GM21723 (cell line): ENCODE data around the gene ZC3HAV1.
A peak's percentile ranks its signal among the peaks of the same experiment; 100 is the strongest.
"Not testable (repeated sequence)": the region's sequence is repeated elsewhere in the genome, so short reads cannot be mapped to it uniquely, and the experiment has no call there.

ENCODE experiments used
- ATAC-seq: cut with Tn5 transposase; IDR thresholded peaks from one replicate; pipeline ENCODE4 v1.9.1; 2021; ENCODE audit warnings: mild to moderate bottlenecking, moderate library complexity; ENCODE audit not compliant: unreplicated experiment

ZC3HAV1 gene

GRCh38 chr7:139088268-139088667, 21.3 kb downstream of the ZC3HAV1 start:
- ATAC-seq = no peak

- no peak for ATAC-seq
Observed at GRCh38 chr7:139087212-139087611, 22.3 kb downstream of the ZC3HAV1 start.

GRCh38 chr7:139086454-139086853, 23.1 kb downstream of the ZC3HAV1 start:
- ATAC-seq = no peak

- ATAC-seq = no peak
Observed at GRCh38 chr7:139084709-139085108, 24.8 kb downstream of the ZC3HAV1 start.

GRCh38 chr7:139081584-139081983, 27.9 kb downstream of the ZC3HAV1 start:
- no peak for ATAC-seq

GRCh38 chr7:139080905-139081304, 28.6 kb downstream of the ZC3HAV1 start:
- ATAC-seq = no peak

- ATAC-seq = no peak
Observed at GRCh38 chr7:139079861-139080260, 29.7 kb downstream of the ZC3HAV1 start.

- ATAC-seq = no peak
Observed at GRCh38 chr7:139078911-139079310, 30.6 kb downstream of the ZC3HAV1 start.

GRCh38 chr7:139078399-139078798, 31.1 kb downstream of the ZC3HAV1 start:
- ATAC-seq = no peak

GRCh38 chr7:139077706-139078105, 31.8 kb downstream of the ZC3HAV1 start:
- not testable (repeated sequence) for ATAC-seq

GRCh38 chr7:139075871-139076686, 33.4 kb downstream of the ZC3HAV1 start:
- ATAC-seq = no peak

- ATAC-seq = peak; percentile 90
Observed at GRCh38 chr7:139075031-139075652, 34.4 kb downstream of the ZC3HAV1 start.

- no peak for ATAC-seq
Observed at GRCh38 chr7:139072796-139073195, 36.7 kb downstream of the ZC3HAV1 start.

GRCh38 chr7:139071680-139072079, 37.8 kb downstream of the ZC3HAV1 start:
- no peak for ATAC-seq

GRCh38 chr7:139068544-139069399, 40.7 kb downstream of the ZC3HAV1 start:
- no peak for ATAC-seq

GRCh38 chr7:139066315-139066714, 43.2 kb downstream of the ZC3HAV1 start:
- no peak for ATAC-seq

GRCh38 chr7:139065323-139065722, 44.2 kb downstream of the ZC3HAV1 start:
- no peak for ATAC-seq

- ATAC-seq = no peak
Observed at GRCh38 chr7:139061416-139061815, 48.1 kb downstream of the ZC3HAV1 start.

- no peak for ATAC-seq
Observed at GRCh38 chr7:139060695-139061237, 48.8 kb downstream of the ZC3HAV1 start.

GRCh38 chr7:139059905-139060304, 49.6 kb downstream of the ZC3HAV1 start:
- ATAC-seq = no peak

GRCh38 chr7:139058943-139059342, 50.6 kb downstream of the ZC3HAV1 start:
- ATAC-seq = no peak
